NB4 (cell line): ENCODE measurements around the gene ZC3H7A.

Source experiments
- CTCF ChIP-seq: IDR thresholded peaks from one replicate; pipeline ENCODE4 v1.5.1; 2012; ENCODE audit warnings: low read depth, low read length
- MAX ChIP-seq: IDR thresholded peaks from 2 replicates; pipeline ENCODE4 v1.6.1; 2011; ENCODE audit warnings: low read depth, low read length
- POLR2A ChIP-seq: IDR thresholded peaks from 2 replicates; pipeline ENCODE4 v1.6.1; 2011; ENCODE audit warnings: mild to moderate bottlenecking; ENCODE audit not compliant: insufficient read length; ENCODE audit errors: extremely low read depth

DNA sequence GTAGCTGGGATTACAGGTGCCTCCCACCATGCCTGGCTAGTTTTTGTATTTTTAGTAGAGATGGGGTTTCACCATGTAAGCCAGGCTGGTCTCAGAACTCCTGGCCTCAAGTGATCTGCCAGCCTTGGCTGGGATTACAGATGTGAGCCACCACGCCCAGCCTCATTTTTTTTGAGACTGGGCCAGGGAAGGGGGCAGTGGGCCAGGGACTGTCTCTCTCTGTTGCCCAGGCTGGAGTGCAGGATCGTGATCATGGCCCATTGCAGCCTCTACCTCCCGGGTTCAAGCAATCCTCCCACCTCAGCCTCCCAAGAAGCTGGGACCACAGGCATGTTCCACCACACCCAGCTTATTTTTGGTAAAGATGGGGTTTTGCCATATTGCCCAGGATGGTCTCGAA lies 38.3 kb upstream of the ZC3H7A start:
- TF ChIP-seq CTCF (no peak), POLR2A (no peak), MAX (no peak)
